ENCODE results near the gene PHTF1. TPM values are rescaled to one million over a fixed set of nuclear protein-coding genes. Genes with fewer than 3 reads are reported as not detected.

Gene PHTF1
- total RNA-seq, 4 donors from 2014 or later: 1.5 to 17.8 (median 6.9) TPM

DNA sequence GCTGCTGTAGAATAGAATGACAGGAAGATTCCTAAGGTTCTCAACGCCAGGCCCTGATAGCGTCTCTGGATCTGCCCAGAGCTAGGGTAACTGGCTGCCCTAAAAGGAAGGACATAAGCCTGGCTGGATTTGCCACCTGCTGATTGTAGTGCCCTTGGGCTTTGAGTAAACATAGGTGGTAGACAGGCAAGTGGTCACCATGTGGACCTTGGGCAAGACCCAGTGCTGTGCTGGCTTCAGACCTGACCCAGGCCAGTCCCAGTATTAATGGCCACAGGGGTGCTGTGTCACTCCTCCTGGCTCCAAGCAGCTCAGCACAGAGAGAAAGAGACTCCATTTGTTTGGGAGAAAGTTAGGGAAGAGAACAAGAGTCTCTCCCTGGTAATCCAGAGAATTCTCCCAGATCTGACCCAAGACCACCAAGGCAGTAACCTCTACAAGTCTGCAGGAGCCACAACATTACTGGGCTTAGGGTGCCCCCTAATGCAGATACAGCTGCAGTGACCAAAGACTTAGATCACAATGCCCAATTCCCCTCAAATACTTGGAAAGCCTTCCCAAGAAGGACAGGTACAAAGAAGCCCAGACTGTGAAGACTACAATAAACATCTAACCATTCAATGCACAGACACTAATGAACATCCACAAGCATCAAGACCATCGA is 44.5 kb downstream of the PHTF1 start:
- Histone ChIP-seq H3K9me3 (peaks cover 0 to 3% of the 10 kb centered on the region in 2 donors), H3K36me3 (peaks cover 0 to 12% (median 0%) of the 10 kb centered on the region in 4 donors), H3K4me1 (no peaks in the 10 kb centered on the region), H3K27me3 (no peaks in the 10 kb centered on the region), H3K27ac (no peak overlapping the region), H3K4me3 (no peak overlapping the region)
- in situ Hi-C loops (cut with MboI; ENCODE audit: low pct_ligation_motif_present in 1 of 4, low pct_unique_long_range_greater_than_20kb in 1 of 4, low sequenced_read_pairs in 3 of 4) (no loop called here), intact Hi-C loops (cut with DNase I; ENCODE audit: low total_unique reads) (no loop called here)
- WGBS, 2 donors (ENCODE audit: low coverage in 1 of 2): 95% methylated on average over 3 of the region's 3 CpGs; no CpG with 5 or more reads in 1 of the 2 donors
- TF ChIP-seq POLR2AphosphoS5 (IDR thresholded peaks at IDR 0.05) (no peak), POLR2A (IDR thresholded peaks at IDR 0.05) (no peak), EP300 (IDR thresholded peaks at IDR 0.05; ENCODE audit: low read depth) (no peak)
- TF ChIP-seq, protein P1, sequence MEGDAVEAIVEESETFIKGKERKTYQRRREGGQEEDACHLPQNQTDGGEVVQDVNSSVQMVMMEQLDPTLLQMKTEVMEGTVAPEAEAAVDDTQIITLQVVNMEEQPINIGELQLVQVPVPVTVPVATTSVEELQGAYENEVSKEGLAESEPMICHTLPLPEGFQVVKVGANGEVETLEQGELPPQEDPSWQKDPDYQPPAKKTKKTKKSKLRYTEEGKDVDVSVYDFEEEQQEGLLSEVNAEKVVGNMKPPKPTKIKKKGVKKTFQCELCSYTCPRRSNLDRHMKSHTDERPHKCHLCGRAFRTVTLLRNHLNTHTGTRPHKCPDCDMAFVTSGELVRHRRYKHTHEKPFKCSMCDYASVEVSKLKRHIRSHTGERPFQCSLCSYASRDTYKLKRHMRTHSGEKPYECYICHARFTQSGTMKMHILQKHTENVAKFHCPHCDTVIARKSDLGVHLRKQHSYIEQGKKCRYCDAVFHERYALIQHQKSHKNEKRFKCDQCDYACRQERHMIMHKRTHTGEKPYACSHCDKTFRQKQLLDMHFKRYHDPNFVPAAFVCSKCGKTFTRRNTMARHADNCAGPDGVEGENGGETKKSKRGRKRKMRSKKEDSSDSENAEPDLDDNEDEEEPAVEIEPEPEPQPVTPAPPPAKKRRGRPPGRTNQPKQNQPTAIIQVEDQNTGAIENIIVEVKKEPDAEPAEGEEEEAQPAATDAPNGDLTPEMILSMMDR (IDR thresholded peaks at IDR 0.05): no peak
- no peak for DNase-seq

DNA sequence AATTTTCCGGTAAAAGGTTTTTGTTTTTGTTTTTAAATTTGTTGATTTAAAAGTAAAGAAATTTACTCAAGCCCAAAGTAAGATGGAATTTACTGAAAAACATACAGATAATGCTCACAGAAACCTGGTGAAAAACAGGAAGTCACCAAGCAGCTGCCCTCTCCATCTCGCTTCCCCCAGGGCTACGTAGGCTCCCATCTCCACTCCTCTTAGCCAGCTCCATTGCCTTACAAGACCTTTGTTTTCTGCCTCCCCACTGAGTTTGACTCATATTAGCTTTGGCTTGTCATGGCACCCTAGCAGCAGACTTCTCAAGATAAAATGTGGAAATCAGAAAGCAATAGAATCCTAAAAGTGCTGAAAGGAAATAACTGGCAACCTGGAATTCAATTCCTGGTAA is 57.9 kb downstream of the PHTF1 start:
- H3K4me3 ChIP-seq: no peak overlapping the region

DNA sequence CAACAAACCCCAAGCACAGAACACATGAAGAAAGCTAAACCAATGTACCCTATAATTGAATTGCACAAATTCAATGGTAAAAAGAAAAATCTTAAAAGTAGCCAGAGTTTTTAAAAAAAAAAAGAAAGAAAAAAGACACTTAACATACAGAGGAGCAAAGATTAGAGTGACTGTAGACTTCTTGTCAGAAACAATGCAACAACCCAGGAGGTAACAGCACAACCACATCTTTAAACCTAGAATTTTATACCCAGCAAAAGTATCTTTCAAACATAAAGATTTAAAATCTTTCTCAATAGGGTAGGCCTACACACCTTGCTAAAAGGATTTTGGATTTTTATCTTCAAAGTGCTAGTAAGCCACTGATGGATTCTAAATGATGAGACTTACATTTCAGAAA is 64.4 kb downstream of the PHTF1 start:
- in situ Hi-C loops (cut with MboI; ENCODE audit: low pct_ligation_motif_present in 1 of 4, low pct_unique_long_range_greater_than_20kb in 1 of 4, low sequenced_read_pairs in 3 of 4): loop anchor here in 1 of 4 donors (25.0 kb wide), 1 partner anchor 583 kb away; no protein-coding TSS in a partner anchor

More for the DNA sequence above, 57.9 kb downstream of the PHTF1 start:
- intact Hi-C loops (cut with DNase I; ENCODE audit: low total_unique reads): no loop called here
- Histone ChIP-seq H3K9me3 (no peaks in the 10 kb centered on the region), H3K27me3 (no peaks in the 10 kb centered on the region), H3K4me1 (no peaks in the 10 kb centered on the region), H3K36me3 (peaks cover 0 to 3% (median 0%) of the 10 kb centered on the region in 4 donors), H3K27ac (no peak overlapping the region)
- no peak for DNase-seq
- WGBS, 2 donors (ENCODE audit: low coverage in 1 of 2): 91 to 95% methylated on average over 3 of the region's 3 CpGs
- in situ Hi-C loops (cut with MboI; ENCODE audit: low pct_ligation_motif_present in 1 of 4, low pct_unique_long_range_greater_than_20kb in 1 of 4, low sequenced_read_pairs in 3 of 4): no loop called here
- TF ChIP-seq EP300 (IDR thresholded peaks at IDR 0.05; ENCODE audit: low read depth) (no peak), POLR2AphosphoS5 (IDR thresholded peaks at IDR 0.05) (no peak), POLR2A (IDR thresholded peaks at IDR 0.05) (no peak)
- TF ChIP-seq, protein P1 (IDR thresholded peaks at IDR 0.05): no peak

DNA sequence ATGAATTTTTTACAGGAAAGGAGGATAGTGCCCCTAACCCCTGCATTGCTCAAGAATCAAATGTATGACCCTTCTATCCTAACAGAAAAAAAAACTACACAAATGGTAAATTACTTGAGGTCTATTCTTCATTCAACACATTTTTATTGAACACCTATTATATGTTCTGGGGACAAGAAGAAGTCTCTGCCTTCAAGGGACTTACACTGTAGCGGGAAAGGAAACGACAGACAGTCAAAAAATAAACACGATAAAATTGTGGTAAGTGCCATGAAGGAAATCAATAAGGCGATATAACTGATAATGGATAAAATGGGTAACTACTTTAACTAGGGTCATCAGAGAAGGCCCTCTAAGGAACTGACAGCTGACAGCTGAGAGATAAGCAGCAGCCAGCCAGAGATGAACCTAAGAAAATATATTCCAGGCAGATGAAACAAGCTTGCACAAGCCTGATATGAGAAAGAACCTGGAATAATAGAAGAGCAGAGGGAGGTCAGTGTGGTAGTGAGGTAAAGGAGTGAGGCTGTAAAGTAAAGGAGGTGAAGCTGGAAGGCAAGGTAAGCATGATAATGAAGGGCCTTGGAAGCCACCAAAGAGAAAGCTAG is 66.4 kb downstream of the PHTF1 start:
- 95 to 98% methylated on average over 4 of the region's 4 CpGs for WGBS, 2 donors (ENCODE audit: low coverage in 1 of 2)
- DNase-seq: no peak
- Histone ChIP-seq H3K27me3 (no peaks in the 10 kb centered on the region), H3K4me3 (no peak overlapping the region), H3K27ac (no peak overlapping the region), H3K36me3 (peaks cover 0 to 23% (median 3%) of the 10 kb centered on the region in 4 donors), H3K9me3 (peaks cover 9 to 11% of the 10 kb centered on the region in 2 donors), H3K4me1 (no peaks in the 10 kb centered on the region)
- intact Hi-C loops (cut with DNase I; ENCODE audit: low total_unique reads) (no loop called here), in situ Hi-C loops (cut with MboI; ENCODE audit: low pct_ligation_motif_present in 1 of 4, low pct_unique_long_range_greater_than_20kb in 1 of 4, low sequenced_read_pairs in 3 of 4) (loop anchor here in 1 of 4 donors (25.0 kb wide), 1 partner anchor 581 kb away; no protein-coding TSS in a partner anchor)
- TF ChIP-seq, protein P1 (IDR thresholded peaks at IDR 0.05): no peak
- TF ChIP-seq EP300 (IDR thresholded peaks at IDR 0.05; ENCODE audit: low read depth): no peak
- TF ChIP-seq POLR2A (IDR thresholded peaks at IDR 0.05): no peak
- TF ChIP-seq POLR2AphosphoS5 (IDR thresholded peaks at IDR 0.05): no peak

More for the DNA sequence above, 64.4 kb downstream of the PHTF1 start:
- Histone ChIP-seq H3K27me3 (no peaks in the 10 kb centered on the region), H3K27ac (no peak overlapping the region), H3K36me3 (peaks cover 0 to 22% (median 3%) of the 10 kb centered on the region in 4 donors), H3K4me1 (no peaks in the 10 kb centered on the region), H3K9me3 (peaks cover 9 to 11% of the 10 kb centered on the region in 2 donors), H3K4me3 (no peak overlapping the region)
- DNase-seq: no peak
- TF ChIP-seq EP300 (IDR thresholded peaks at IDR 0.05; ENCODE audit: low read depth): no peak
- no peak for TF ChIP-seq POLR2A (IDR thresholded peaks at IDR 0.05)
- TF ChIP-seq, protein P1 (IDR thresholded peaks at IDR 0.05): no peak
- TF ChIP-seq POLR2AphosphoS5 (IDR thresholded peaks at IDR 0.05): no peak
- intact Hi-C loops (cut with DNase I; ENCODE audit: low total_unique reads): no loop called here
